HEK293 (cell line): ENCODE measurements around the gene ONECUT1.

Experiments used
- CTCF ChIA-PET: fragments of 350-600 bp; formaldehyde crosslinking; extraction: SDS; loops from one replicate; lab custom pipeline; 2021; ENCODE audit warnings: antibody characterized with exemption; lab: Yijun Ruan, JAX
- POLR2A ChIA-PET: fragments of 300-600 bp; formaldehyde crosslinking; extraction: SDS; loops from one replicate; lab custom pipeline; 2020; ENCODE audit warnings: antibody characterized with exemption, inconsistent platforms; lab: Yijun Ruan, JAX
- H3K27ac ChIP-seq: fragments of 200-500 bp; sonication (Bioruptor generic); 2 replicates; pipeline ENCODE4 v1.5.1; 2014; ENCODE audit warnings: low read depth, low read length, control low read depth, inconsistent platforms; ENCODE audit errors: extremely low read depth
- H3K36me3 ChIP-seq, 2 experiments: fragments of 200-500 bp in 1 of 2; sonication (Bioruptor generic) in 1 of 2; 1 replicate in 1 of 2; 2 replicates in 1 of 2; pipeline ENCODE4 v1.5.1; 2014 to 2017; ENCODE audit warnings: inconsistent platforms in 2 of 2, low read length in 2 of 2; ENCODE audit not compliant: control insufficient read depth in 2 of 2, insufficient read depth in 1 of 2
- H3K4me1 ChIP-seq: fragments of 200-500 bp; sonication (Bioruptor generic); 2 replicates; pipeline ENCODE4 v1.5.1; 2014; ENCODE audit warnings: mild to moderate bottlenecking, low read length, inconsistent platforms; ENCODE audit not compliant: control insufficient read depth, insufficient read depth
- H3K4me3 ChIP-seq: 2 replicates; pipeline ENCODE4 v1.5.1; 2011; ENCODE audit warnings: low read depth, mild to moderate bottlenecking, control low read depth, low read length, moderate library complexity
- H3K9me3 ChIP-seq: fragments of 200-500 bp; sonication (Bioruptor generic); 2 replicates; pipeline ENCODE4 v1.5.1; 2014; ENCODE audit warnings: low read depth, low read length, inconsistent platforms; ENCODE audit not compliant: control insufficient read depth, insufficient read depth
- BCL11B ChIP-seq: fragments of 450-650 bp; formaldehyde crosslinking; IDR thresholded peaks from 2 replicates; pipeline ENCODE4 v1.5.1; 2016; ENCODE audit warnings: low read depth, missing biosample characterization, missing genetic modification characterization
- KLF16 ChIP-seq: fragments of 450-650 bp; formaldehyde crosslinking; IDR thresholded peaks from 2 replicates; pipeline ENCODE4 v1.5.1; 2017; ENCODE audit warnings: missing biosample characterization, missing genetic modification characterization
- PRDM1 ChIP-seq: fragments of 450-650 bp; formaldehyde crosslinking; IDR thresholded peaks from 2 replicates; pipeline ENCODE4; 2016; ENCODE audit warnings: missing biosample characterization, missing genetic modification characterization
- SETDB1 ChIP-seq: IDR thresholded peaks from one replicate; pipeline ENCODE4 v1.6.1; 2017; ENCODE audit warnings: mild to moderate bottlenecking, low read length, moderate library complexity, mixed read lengths; ENCODE audit not compliant: insufficient read length
- SP3 ChIP-seq: fragments of 450-650 bp; formaldehyde crosslinking; IDR thresholded peaks from 2 replicates; pipeline ENCODE4 v1.5.1; 2016; ENCODE audit warnings: missing biosample characterization, missing genetic modification characterization
- ZBTB17 ChIP-seq: fragments of 450-650 bp; formaldehyde crosslinking; IDR thresholded peaks from 2 replicates; pipeline ENCODE4 v1.5.1; 2016; ENCODE audit warnings: missing biosample characterization, missing genetic modification characterization
- ZEB2 ChIP-seq: fragments of 450-650 bp; formaldehyde crosslinking; IDR thresholded peaks from 2 replicates; pipeline ENCODE4 v1.5.1; 2016; ENCODE audit warnings: missing biosample characterization, missing genetic modification characterization
- ZNF2 ChIP-seq: fragments of 450-650 bp; formaldehyde crosslinking; IDR thresholded peaks from 2 replicates; pipeline ENCODE4 v1.5.1; 2016; ENCODE audit warnings: missing biosample characterization, missing genetic modification characterization
- ZNF335 ChIP-seq: fragments of 450-650 bp; formaldehyde crosslinking; conservative IDR thresholded peaks from 2 replicates; pipeline ENCODE4 v1.5.1; 2016; ENCODE audit warnings: missing biosample characterization, missing genetic modification characterization
- ZNF530 ChIP-seq: fragments of 450-650 bp; formaldehyde crosslinking; IDR thresholded peaks from 2 replicates; pipeline ENCODE4 v1.5.1; 2016; ENCODE audit warnings: low read depth, missing biosample characterization, missing genetic modification characterization
- ZNF548 ChIP-seq: fragments of 450-650 bp; formaldehyde crosslinking; IDR thresholded peaks from 2 replicates; pipeline ENCODE4 v1.5.1; 2016; ENCODE audit warnings: missing biosample characterization, missing genetic modification characterization
- ZNF558 ChIP-seq: fragments of 450-650 bp; formaldehyde crosslinking; IDR thresholded peaks from 2 replicates; pipeline ENCODE4 v1.5.1; 2016; ENCODE audit warnings: missing biosample characterization, missing genetic modification characterization
- ZNF600 ChIP-seq: fragments of 450-650 bp; formaldehyde crosslinking; IDR thresholded peaks from 2 replicates; pipeline ENCODE4 v1.5.1; 2016; ENCODE audit warnings: missing biosample characterization, missing genetic modification characterization
- ZNF664 ChIP-seq: fragments of 450-650 bp; formaldehyde crosslinking; IDR thresholded peaks from 2 replicates; pipeline ENCODE4 v1.5.1; 2016; ENCODE audit warnings: missing biosample characterization, missing genetic modification characterization
- ZNF768 ChIP-seq: fragments of 450-650 bp; formaldehyde crosslinking; IDR thresholded peaks from 2 replicates; pipeline ENCODE4 v1.5.1; 2018; ENCODE audit warnings: missing biosample characterization, mild to moderate bottlenecking, missing genetic modification characterization
- ZNF785 ChIP-seq: fragments of 450-650 bp; formaldehyde crosslinking; IDR thresholded peaks from 2 replicates; pipeline ENCODE4 v1.5.1; 2016; ENCODE audit warnings: missing biosample characterization, missing genetic modification characterization
- ZSCAN23 ChIP-seq: fragments of 450-650 bp; formaldehyde crosslinking; IDR thresholded peaks from 2 replicates; pipeline ENCODE4 v1.5.1; 2016; ENCODE audit warnings: missing biosample characterization, missing genetic modification characterization
- TF ChIP-seq, protein P1 (sequence below): fragments of 450-650 bp; formaldehyde crosslinking; IDR thresholded peaks from 2 replicates; pipeline ENCODE4 v1.5.1; 2016; ENCODE audit warnings: missing biosample characterization, missing genetic modification characterization
- TF ChIP-seq, protein P2 (sequence below): IDR thresholded peaks from 2 replicates; pipeline ENCODE4 v1.6.1; 2011; ENCODE audit warnings: mild to moderate bottlenecking, low read depth, low read length, borderline replicate concordance
- TF ChIP-seq, protein P3 (sequence below): fragments of 450-650 bp; formaldehyde crosslinking; IDR thresholded peaks from 2 replicates; pipeline ENCODE4 v1.5.1; 2016; ENCODE audit warnings: missing biosample characterization, missing genetic modification characterization

Gene ONECUT1

DNA sequence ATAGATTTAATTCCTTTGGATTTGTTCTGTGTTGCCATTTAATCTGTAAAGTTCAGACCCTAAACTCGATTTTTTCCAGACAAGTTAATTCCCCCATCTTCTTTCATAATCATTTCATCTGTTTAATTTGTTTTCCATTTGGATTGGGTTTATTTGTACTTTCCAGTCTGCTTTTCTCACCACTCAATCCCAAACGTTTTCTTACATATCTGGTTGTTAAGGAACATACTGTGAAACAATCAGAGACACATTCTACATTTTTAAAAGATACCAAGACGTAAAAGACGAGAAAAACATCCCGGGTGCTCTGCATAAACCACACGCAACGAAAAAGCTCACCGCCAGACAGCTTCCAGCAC lies 13.0 kb upstream of the ONECUT1 start (continued):
- no peak for TF ChIP-seq ZNF768
- no peak for TF ChIP-seq KLF16 (tag by site-specific recombination)

DNA sequence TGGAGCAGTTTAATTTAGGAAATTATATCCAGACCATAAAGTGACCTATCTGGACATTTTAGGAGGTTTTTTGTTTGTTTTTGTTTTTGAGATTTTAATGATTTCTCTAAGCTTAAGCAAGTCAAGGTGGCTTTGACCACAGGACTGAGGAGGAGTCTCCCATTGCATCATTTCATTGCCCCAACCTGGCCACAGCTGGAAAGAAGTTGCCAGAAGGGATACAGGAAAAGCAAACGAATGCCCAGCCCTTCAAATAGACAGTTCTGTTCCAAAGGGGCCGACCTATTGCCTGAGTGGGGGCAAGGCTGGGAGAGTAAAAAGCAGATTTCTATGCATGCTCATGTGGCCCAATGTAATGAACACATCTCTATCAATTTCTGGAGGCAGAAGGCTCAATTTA lies 12.0 kb upstream of the ONECUT1 start:
- ChIA-PET POLR2A (no interaction called here), CTCF (interaction anchor here (0.6 kb wide), 1 partner anchor 21 kb away, joined by 4 read pairs; no protein-coding TSS in a partner anchor)
- no peak overlapping the region for H3K27ac ChIP-seq
- no peaks in the 10 kb centered on the region for H3K9me3 ChIP-seq
- H3K36me3 ChIP-seq = no peaks in the 10 kb centered on the region
- H3K4me1 ChIP-seq = no peaks in the 10 kb centered on the region
- TF ChIP-seq ZBTB17 (tag by site-specific recombination) (0 out of 2 replicates have a peak, but pooled peaks have one; percentile 34), ZNF335 (tag by site-specific recombination) (no peak)
- H3K4me3 ChIP-seq = no peak overlapping the region

DNA sequence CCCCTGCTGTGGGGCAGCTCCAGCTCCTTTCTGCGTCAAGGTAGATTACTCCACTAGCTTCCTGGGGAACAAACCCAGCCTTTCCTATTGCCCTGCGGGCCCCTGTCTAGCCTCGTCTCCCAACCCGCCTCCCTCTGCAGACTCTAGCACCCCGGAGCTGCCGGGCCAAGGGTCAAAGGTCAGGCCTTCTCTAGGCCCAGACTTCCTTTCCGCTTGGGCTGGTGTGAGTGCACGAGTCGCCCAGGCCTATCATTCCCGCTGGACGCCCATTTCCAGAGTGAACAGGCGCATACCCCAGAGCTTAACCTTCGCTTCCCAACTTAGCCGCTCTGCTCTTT lies 11.6 kb upstream of the ONECUT1 start:
- POLR2A ChIA-PET = no interaction called here
- Histone ChIP-seq H3K4me3 (no peak overlapping the region), H3K9me3 (no peaks in the 10 kb centered on the region), H3K4me1 (no peaks in the 10 kb centered on the region), H3K36me3 (no peaks in the 10 kb centered on the region), H3K27ac (no peak overlapping the region)
- TF ChIP-seq ZNF2 (no peak), ZNF530 (tag by site-specific recombination) (no peak), ZNF785 (tag by site-specific recombination) (no peak), SP3 (tag by site-specific recombination) (no peak), BCL11B (no peak)
- TF ChIP-seq, protein P1, sequence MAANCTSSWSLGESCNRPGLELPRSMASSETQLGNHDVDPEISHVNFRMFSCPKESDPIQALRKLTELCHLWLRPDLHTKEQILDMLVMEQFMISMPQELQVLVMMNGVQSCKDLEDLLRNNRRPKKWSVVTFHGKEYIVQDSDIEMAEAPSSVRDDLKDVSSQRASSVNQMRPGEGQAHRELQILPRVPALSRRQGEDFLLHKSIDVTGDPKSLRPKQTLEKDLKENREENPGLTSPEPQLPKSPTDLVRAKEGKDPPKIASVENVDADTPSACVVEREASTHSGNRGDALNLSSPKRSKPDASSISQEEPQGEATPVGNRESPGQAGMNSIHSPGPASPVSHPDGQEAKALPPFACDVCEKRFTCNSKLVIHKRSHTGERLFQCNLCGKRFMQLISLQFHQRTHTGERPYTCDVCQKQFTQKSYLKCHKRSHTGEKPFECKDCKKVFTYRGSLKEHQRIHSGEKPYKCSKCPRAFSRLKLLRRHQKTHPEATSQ (tag by site-specific recombination) = no peak
- CTCF ChIA-PET = interaction anchor here (0.6 kb wide), 1 partner anchor 21 kb away, joined by 4 read pairs; no protein-coding TSS in a partner anchor

DNA sequence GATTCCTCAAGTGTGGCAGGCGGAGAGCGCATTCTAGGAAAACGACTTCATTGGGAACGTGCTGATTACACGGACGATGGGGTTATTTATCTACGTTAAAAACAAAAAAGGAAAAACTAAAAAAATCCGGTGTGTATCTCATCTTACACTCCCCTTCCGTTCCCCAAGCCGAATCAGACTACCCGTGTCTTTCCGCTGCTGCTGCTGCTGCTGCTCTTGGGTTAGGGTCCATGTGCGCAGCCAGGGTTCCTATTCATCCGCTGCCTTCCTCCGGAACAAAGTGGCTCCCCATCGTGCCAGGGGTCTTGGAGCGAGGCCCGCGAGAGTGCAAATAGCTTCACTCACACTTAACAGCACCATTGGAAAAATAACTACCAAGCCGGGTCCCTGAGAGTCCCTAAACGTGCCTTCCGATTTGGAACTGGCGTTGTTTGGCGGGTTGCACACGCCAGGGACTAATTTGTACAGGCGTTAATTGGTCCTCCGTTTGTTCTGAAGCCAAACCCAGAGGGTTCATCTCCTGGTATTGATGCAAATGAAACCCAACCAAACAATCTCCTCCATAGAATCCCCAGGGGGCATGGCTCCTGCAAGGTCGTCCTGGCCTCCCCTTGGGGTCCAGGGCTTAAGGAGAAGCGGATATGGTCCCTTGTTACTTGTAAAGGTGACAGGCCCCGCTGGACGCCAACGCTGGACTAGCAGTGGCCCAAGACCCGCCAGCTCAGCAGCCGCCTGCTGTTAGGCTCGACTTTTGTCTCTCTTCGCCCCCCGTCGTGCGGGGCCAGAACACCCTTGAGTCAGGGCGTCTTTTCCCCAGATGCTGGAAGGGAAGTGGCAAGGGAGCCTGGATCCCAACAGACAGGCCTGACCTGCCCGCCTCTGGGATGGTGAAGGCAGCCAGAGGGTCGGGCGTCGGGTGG lies 11.0 kb upstream of the ONECUT1 start:
- TF ChIP-seq ZNF558 (no peak), SETDB1 (no peak), ZEB2 (no peak), ZNF548 (tag by site-specific recombination) (no peak), PRDM1 (tag by site-specific recombination) (no peak), ZSCAN23 (tag by site-specific recombination) (no peak), ZNF664 (tag by site-specific recombination) (no peak), ZNF600 (tag by site-specific recombination) (no peak)
- TF ChIP-seq, protein P2, sequence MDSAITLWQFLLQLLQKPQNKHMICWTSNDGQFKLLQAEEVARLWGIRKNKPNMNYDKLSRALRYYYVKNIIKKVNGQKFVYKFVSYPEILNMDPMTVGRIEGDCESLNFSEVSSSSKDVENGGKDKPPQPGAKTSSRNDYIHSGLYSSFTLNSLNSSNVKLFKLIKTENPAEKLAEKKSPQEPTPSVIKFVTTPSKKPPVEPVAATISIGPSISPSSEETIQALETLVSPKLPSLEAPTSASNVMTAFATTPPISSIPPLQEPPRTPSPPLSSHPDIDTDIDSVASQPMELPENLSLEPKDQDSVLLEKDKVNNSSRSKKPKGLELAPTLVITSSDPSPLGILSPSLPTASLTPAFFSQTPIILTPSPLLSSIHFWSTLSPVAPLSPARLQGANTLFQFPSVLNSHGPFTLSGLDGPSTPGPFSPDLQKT = no peak
- TF ChIP-seq, protein P3, sequence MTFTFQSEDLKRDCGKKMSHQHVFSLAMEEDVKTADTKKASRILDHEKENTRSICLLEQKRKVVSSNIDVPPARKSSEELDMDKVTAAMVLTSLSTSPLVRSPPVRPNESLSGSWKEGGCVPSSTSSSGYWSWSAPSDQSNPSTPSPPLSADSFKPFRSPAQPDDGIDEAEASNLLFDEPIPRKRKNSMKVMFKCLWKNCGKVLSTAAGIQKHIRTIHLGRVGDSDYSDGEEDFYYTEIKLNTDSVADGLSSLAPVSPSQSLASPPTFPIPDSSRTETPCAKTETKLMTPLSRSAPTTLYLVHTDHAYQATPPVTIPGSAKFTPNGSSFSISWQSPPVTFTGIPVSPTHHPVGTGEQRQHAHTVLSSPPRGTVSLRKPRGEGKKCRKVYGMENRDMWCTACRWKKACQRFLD (tag by site-specific recombination) = no peak
- TF ChIP-seq, all 188 proteins: peak for 0
- no peaks in the 10 kb centered on the region for H3K36me3 ChIP-seq
- H3K4me1 ChIP-seq = no peaks in the 10 kb centered on the region
- no peak overlapping the region for H3K4me3 ChIP-seq
- no peak overlapping the region for H3K27ac ChIP-seq
- ChIA-PET CTCF (no interaction called here), POLR2A (no interaction called here)
- H3K9me3 ChIP-seq = no peaks in the 10 kb centered on the region
